IMR-90 (cell line): ENCODE data around the gene GJB4. TPM values are rescaled to one million over a fixed set of nuclear protein-coding genes. Genes with fewer than 3 reads are reported as not detected.

Experiments
- ATAC-seq: fragments of 200-7000 bp; cut with Tn5 transposase; 2 replicates; pipeline ENCODE4 v1.9.1; 2020; ENCODE audit warnings: low read depth, mild to moderate bottlenecking, moderate library complexity
- BruUV-seq: library from RNA; stranded (reverse); fragments of 400-500 nt; replicated peaks from 2 replicates; lab custom pipeline; 2021; lab: Mats Ljungman, UMichigan
- CTCF ChIA-PET: fragments of 300-600 bp; formaldehyde crosslinking; extraction: SDS; loops from one replicate; lab custom pipeline; 2021; ENCODE audit warnings: antibody characterized with exemption; lab: Yijun Ruan, JAX
- POLR2A ChIA-PET: fragments of 300-600 bp; sonication (Branson Sonifier 250); formaldehyde crosslinking; loops from one replicate; lab custom pipeline; 2022; ENCODE audit warnings: antibody characterized with exemption; ENCODE audit not compliant: unreplicated experiment; lab: Charles Lee
- DNase-seq: peaks from one replicate; pipeline ENCODE4 v3.0.0; 2013
- H2AFZ ChIP-seq: replicated peaks from 2 replicates; pipeline ENCODE3; 2013; ENCODE audit warnings: low read length, mild to moderate bottlenecking; ENCODE audit not compliant: poor library complexity
- H2AK5ac ChIP-seq: 2 replicates; pipeline ENCODE4 v1.6.1; 2013; ENCODE audit warnings: low read depth, low read length, inconsistent platforms
- H2AK9ac ChIP-seq: replicated peaks from 2 replicates; pipeline ENCODE3; 2013; ENCODE audit warnings: mild to moderate bottlenecking, low read depth, low read length, moderate library complexity; ENCODE audit not compliant: poor library complexity
- H2BK120ac ChIP-seq: 2 replicates; pipeline ENCODE4 v1.6.1; 2013; ENCODE audit warnings: low read depth, low read length, inconsistent platforms
- H2BK15ac ChIP-seq: 3 replicates; pipeline ENCODE4 v1.6.1; 2013; ENCODE audit warnings: low read depth, low read length, inconsistent platforms
- H2BK20ac ChIP-seq: 2 replicates; pipeline ENCODE4 v1.6.1; 2013; ENCODE audit warnings: low read depth, mild to moderate bottlenecking, inconsistent platforms, low read length, moderate library complexity
- H2BK5ac ChIP-seq: 2 replicates; pipeline ENCODE4 v1.6.1; 2013; ENCODE audit warnings: mild to moderate bottlenecking, low read depth, low read length, inconsistent platforms; ENCODE audit not compliant: poor library complexity, severe bottlenecking
- H3K14ac ChIP-seq: replicated peaks from 2 replicates; pipeline ENCODE4 v1.6.1; 2013; ENCODE audit warnings: low read depth, low read length, inconsistent platforms
- H3K18ac ChIP-seq: 2 replicates; pipeline ENCODE4 v1.6.1; 2013; ENCODE audit warnings: low read depth, low read length, control low read depth
- H3K23ac ChIP-seq: 2 replicates; pipeline ENCODE4 v1.6.1; 2013; ENCODE audit warnings: low read depth, low read length, inconsistent platforms
- H3K27ac ChIP-seq: 2 replicates; pipeline ENCODE4 v1.5.1; 2013; ENCODE audit warnings: mild to moderate bottlenecking, control low read depth, low read length; ENCODE audit not compliant: insufficient read depth
- H3K27me3 ChIP-seq: 2 replicates; pipeline ENCODE4 v1.6.1; 2013; ENCODE audit warnings: low read length; ENCODE audit not compliant: control insufficient read depth, insufficient read depth
- H3K36me3 ChIP-seq: 2 replicates; pipeline ENCODE4 v1.6.1; 2013; ENCODE audit warnings: low read length, mixed read lengths; ENCODE audit not compliant: control insufficient read depth, insufficient read depth
- H3K4ac ChIP-seq: 2 replicates; pipeline ENCODE4 v1.6.1; 2013; ENCODE audit warnings: low read depth, low read length, inconsistent platforms
- H3K4me1 ChIP-seq: 2 replicates; pipeline ENCODE4 v1.6.1; 2013; ENCODE audit warnings: low read length, mixed read lengths; ENCODE audit not compliant: control insufficient read depth, insufficient read depth
- H3K4me2 ChIP-seq: 2 replicates; pipeline ENCODE4 v1.6.1; 2013; ENCODE audit warnings: low read depth, mild to moderate bottlenecking, control low read depth, low read length, moderate library complexity
- H3K4me3 ChIP-seq: 2 replicates; pipeline ENCODE4 v1.5.1; 2013; ENCODE audit warnings: low read depth, mild to moderate bottlenecking, control low read depth, low read length, moderate library complexity; ENCODE audit not compliant: insufficient read depth
- H3K56ac ChIP-seq: 2 replicates; pipeline ENCODE4 v1.6.1; 2013; ENCODE audit warnings: low read length, inconsistent platforms; ENCODE audit not compliant: insufficient read depth; ENCODE audit errors: extremely low read depth
- H3K79me1 ChIP-seq, 2 experiments: 2 replicates each; pipeline ENCODE4 v1.6.1; 2013; ENCODE audit warnings: low read length in 2 of 2, inconsistent platforms in 1 of 2, low read depth in 1 of 2
- H3K9ac ChIP-seq: 2 replicates; pipeline ENCODE4 v1.6.1; 2013; ENCODE audit warnings: low read depth, low read length, control low read depth
- H3K9me1 ChIP-seq: 2 replicates; pipeline ENCODE4 v1.6.1; 2013; ENCODE audit warnings: low read length, inconsistent platforms; ENCODE audit not compliant: insufficient read depth
- H3K9me3 ChIP-seq: 2 replicates; pipeline ENCODE4 v1.6.1; 2013; ENCODE audit warnings: low read length; ENCODE audit not compliant: control insufficient read depth, insufficient read depth
- H4K20me1 ChIP-seq: 2 replicates; pipeline ENCODE4 v1.6.1; 2013; ENCODE audit warnings: low read length, inconsistent platforms; ENCODE audit not compliant: insufficient read depth
- H4K5ac ChIP-seq: 2 replicates; pipeline ENCODE4 v1.6.1; 2013; ENCODE audit warnings: mild to moderate bottlenecking, low read depth, low read length, control low read depth
- H4K8ac ChIP-seq, 2 experiments: 2 replicates each; pipeline ENCODE4 v1.6.1; 2013; ENCODE audit warnings: low read depth in 2 of 2, low read length in 2 of 2, control low read depth in 1 of 2, inconsistent platforms in 1 of 2
- H4K91ac ChIP-seq: 2 replicates; pipeline ENCODE4 v1.6.1; 2013; ENCODE audit warnings: low read depth, low read length, inconsistent platforms; ENCODE audit not compliant: insufficient read depth
- BHLHE40 ChIP-seq: fragments of 150-350 bp; IDR thresholded peaks from 2 replicates; pipeline ENCODE4 v1.6.1; 2016; ENCODE audit warnings: mild to moderate bottlenecking, low read depth, low read length
- CTCF ChIP-seq: conservative IDR thresholded peaks from 2 replicates; pipeline ENCODE4 v1.5.1; 2012; ENCODE audit warnings: mild to moderate bottlenecking, low read depth, low read length, improper control_type of control experiment
- WGBS, 2 experiments: methylation state at CpG; one replicate each; pipeline versions ENCODE4 v1.1.5 to v1.1.7; 2013; ENCODE audit warnings: missing lambda C conversion rate in 2 of 2; ENCODE audit not compliant: insufficient read length in 1 of 2; ENCODE audit errors: extremely low coverage in 2 of 2; 5-methylcytosine and 5-hydroxymethylcytosine counted together
- dilution Hi-C: fragments of 300-500 bp; cut with HindIII; formaldehyde crosslinking; loops from one replicate; pipeline ENCODE4 v1.14.3; 2018; ENCODE audit warnings: low sequenced_read_pairs; ENCODE audit not compliant: unreplicated experiment
- in situ Hi-C: fragments of 300-500 bp; cut with MboI; formaldehyde crosslinking; loops from 3 replicates; pipeline ENCODE4 v1.14.3; 2019; ENCODE audit warnings: low sequenced_read_pairs, inconsistent platforms, mixed read lengths
- intact Hi-C: fragments of 100-400 bp; cut with micrococcal nuclease; formaldehyde crosslinking; loops from 2 replicates; pipeline ENCODE4 v1.10.0; 2022
- polyA plus RNA-seq, 3 experiments: library from polyadenylated mRNA; depleted of rRNA; stranded (reverse); fragments of >200 nt; gene quantifications; 2 replicates each; pipeline ENCODE4 v1.2.3, GENCODE V29; 2012; ENCODE audit warnings: low replicate concordance in 1 of 3
- total RNA-seq: library from RNA; depleted of rRNA; stranded (reverse); fragments of >200 nt; gene quantifications from 2 replicates; pipeline ENCODE4 v1.2.3, GENCODE V29; 2012

Gene GJB4
- total and polyA plus RNA-seq, 2 of the 4 experiments (the other 2 are of a cell fraction) = not detected

GRCh38 chr1:34777519-34778321 lies 18.2 kb downstream of the GJB4 start:
- H2AK9ac ChIP-seq = no peak overlapping the region
- ChIA-PET POLR2A (no interaction called here), CTCF (no interaction called here)
- peaks cover 5% of the 10 kb centered on the region; the same call in 1 of the 2 replicates for H3K4me1 ChIP-seq
- no peak overlapping the region for H3K9ac ChIP-seq
- H3K27ac ChIP-seq = no peak overlapping the region
- no peaks in the 10 kb centered on the region for H3K9me3 ChIP-seq
- H3K27me3 ChIP-seq = peaks cover 41% of the 10 kb centered on the region
- no peak overlapping the region for H4K8ac ChIP-seq
- no peaks in the 10 kb centered on the region for H3K9me1 ChIP-seq
- no peaks in the 10 kb centered on the region; the same call in 1 of the 2 replicates for H4K20me1 ChIP-seq
- dilution Hi-C loops (no loop called here), in situ Hi-C loops (no loop called here), intact Hi-C loops (no loop called here)
- no peak overlapping the region for H3K14ac ChIP-seq
- H4K91ac ChIP-seq = no peak overlapping the region
- H3K79me1 ChIP-seq = no peaks in the 10 kb centered on the region
- H3K56ac ChIP-seq = no peak overlapping the region
- H3K4me3 ChIP-seq = no peak overlapping the region
- no peak overlapping the region for H3K18ac ChIP-seq
- no peak overlapping the region for H3K4me2 ChIP-seq
- ATAC-seq (no peak), DNase-seq (no peak)
- WGBS, 2 experiments = 22% methylated on average over 5 of the region's 10 CpGs; no CpG with 5 or more reads in 1 of the 2 experiments
- no peak overlapping the region for H2BK20ac ChIP-seq
- H2BK5ac ChIP-seq = no peak overlapping the region
- no peak overlapping the region for H2BK15ac ChIP-seq
- no peak overlapping the region for H3K23ac ChIP-seq
- TF ChIP-seq CTCF (no peak), BHLHE40 (peak; percentile 68; the same call in 1 of the 2 replicates)
- H4K5ac ChIP-seq = no peak overlapping the region
- H3K4ac ChIP-seq = no peak overlapping the region
- H2AK5ac ChIP-seq = no peak overlapping the region
- no TSS peak for BruUV-seq
- H3K36me3 ChIP-seq = no peaks in the 10 kb centered on the region
- H2AFZ ChIP-seq = no peak overlapping the region
- H2BK120ac ChIP-seq = no peak overlapping the region
